Esophagus mucosa (tissue), 1 donor: ENCODE results near the gene ULK1. TPM values are rescaled to one million over a fixed set of nuclear protein-coding genes. Genes with fewer than 3 reads are reported as not detected.
"Not testable (repeated sequence)": the region's sequence is repeated elsewhere in the genome, so short reads cannot be mapped to it uniquely, and the experiment has no call there.

Experiments
- ATAC-seq: fragments of 200-7000 bp; cut with Tn5 transposase; one replicate; pipeline ENCODE4 v1.9.1; 2020
- total RNA-seq: library from RNA; stranded (reverse); gene quantifications from one replicate; pipeline ENCODE4 v1.2.4, GENCODE V29; 2023
- donor health status: DM: yes; HTN: yes; CAD: no.

The ULK1 gene
- total RNA-seq, 1 donor from 2014 or later: 12.8 TPM

DNA sequence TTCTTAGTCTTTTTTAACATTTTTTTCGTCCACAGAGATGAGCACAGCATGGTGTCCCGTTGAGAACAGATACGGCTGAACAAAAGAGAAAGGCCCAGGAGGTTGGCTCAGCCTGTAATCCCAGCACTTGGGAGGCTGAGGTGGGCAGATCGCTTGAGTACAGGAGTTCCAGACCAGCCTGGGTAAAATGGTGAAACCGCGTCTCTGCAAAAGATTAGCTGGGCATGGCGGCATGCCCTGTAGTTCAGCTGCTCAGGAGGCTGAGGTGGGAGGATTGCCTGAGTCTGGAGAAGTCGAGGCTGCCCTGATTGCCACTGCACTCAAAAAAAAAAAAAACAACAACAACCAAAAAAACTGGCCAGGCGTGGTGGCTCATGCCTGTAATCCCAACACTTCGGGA is 49.5 kb downstream of the ULK1 start:
- no peak for ATAC-seq

DNA sequence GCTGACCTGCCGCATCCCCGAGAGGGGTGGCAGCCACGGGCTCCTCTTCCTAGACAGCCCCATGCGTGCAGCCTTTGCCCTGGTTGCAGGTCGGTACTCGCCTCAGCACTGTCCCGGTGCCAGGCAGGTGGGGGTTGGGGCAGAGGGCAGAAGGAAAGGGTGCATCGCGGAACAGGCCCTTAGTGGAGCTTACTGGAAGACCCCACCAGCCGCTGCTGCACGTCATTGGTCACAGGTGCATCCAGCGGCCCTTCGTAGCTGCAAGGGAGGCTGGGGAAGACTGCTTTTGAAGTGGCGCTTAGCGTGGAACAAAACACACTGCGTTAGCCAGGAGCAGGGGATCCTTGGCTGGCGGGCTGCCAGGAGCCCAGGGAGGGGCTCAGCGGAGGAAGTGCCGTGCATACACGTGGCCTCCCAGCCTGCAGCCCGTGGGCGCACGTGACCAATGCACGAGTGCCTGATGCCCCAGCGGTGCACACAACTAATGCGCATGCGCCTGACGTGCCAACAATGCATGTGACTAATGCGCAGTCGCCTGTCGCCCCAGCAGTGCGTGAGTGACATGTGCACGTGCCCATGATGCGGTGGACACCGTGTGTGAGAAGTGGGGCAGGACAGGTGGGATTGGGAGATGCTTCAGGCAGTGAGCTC is 50.3 kb downstream of the ULK1 start:
- ATAC-seq: no peak

DNA sequence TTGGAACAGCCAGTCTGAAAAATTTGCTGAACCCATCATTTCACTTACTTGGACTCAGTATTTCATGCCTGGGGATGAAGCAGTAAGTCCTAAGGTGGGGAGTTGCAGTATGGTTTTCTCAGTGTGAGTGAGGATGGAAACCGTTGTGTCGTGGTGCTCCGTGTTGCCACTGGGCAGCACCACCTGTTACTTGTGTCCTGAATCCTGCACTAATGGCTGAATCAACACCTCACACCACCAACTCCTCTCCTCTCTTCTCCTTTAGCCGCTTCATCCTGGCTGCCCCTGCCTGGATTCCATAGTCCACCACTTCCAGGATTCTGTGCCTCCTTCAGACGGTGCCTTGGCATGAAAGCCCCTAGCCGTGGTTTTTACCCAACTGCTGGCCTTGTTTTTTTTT is 52.3 kb downstream of the ULK1 start:
- no peak for ATAC-seq

DNA sequence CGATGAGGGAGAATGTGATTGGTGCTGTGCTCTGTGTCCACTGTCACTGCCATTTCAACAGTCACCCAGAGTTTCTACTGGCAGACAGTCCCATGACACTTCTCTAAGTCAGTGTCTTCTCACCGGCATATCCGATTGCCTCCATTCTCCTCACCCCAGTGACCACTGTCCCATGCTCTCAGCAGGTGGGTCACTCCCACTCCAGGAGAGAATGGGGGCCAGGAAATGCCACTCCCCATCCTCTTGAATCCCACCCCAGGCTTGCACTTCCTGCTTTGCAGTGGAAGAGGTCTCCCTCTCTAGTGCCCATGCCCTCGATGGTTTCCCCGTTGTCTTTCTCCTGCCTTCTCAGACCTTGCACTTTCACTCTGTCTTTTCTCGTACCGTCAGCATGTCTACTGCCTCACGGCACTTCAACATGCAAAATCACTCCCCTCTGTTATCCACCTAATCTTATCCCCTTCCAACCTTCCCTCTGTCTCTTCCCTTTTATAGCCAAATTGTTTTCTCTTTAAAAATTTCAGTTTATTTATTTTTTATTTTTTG is 53.1 kb downstream of the ULK1 start:
- no peak for ATAC-seq

DNA sequence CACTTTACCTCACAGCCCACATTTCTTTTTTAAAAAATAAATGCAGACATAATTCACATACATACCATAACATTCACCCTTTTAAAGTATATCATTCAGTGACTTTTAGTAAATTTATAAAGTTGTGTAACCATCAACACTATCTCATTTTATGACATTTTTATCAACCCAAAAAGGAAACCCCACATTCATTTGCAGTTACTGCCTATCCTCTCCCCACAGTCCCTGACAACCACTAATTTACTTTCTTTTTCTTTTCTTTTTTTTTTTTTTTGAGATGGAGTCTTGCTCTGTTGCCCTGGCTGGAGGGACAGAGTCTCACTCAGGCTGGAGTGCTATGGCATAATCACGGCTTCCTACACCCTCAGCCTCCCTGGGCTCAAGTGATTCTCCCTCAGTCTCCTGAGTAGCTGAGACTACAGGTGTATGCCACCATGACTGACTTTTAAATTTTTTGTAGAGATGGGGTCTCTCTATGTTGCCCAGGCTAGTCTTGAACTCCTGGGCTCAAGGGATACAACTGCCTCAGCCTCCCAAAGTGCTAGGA is 53.8 kb downstream of the ULK1 start:
- ATAC-seq: no peak

DNA sequence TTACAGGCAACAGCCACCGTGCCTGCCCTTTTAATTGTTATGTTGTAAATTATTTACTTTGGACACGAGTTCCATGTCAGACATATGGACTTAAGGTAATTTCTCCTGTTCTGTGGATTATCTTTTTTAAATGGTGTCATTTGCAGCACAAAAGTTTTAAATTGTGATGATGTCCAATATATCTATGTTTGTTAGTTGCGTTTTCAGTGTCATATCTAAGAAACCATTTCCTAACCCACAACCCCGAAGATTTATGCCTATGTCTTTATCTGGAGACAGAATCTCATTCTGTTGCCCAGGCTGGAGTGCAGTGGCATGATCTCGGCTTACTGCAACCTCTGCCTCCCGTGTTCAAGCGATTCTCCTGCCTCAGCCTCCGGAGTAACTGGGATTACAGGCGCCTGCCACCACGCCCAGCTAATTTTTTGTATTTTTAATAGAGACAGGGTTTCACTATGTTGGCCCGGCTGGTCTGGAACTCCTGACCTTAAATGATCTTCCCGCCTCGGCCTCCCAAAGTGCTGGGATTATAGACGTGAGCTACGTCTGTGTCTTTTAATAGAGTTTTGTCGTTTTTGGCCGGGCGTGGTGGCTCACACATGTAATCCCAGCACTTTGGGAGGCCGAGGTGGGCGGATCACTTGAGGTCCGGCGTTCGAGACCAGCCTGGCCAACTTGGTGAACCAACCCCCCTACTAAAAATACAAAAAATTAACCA is 54.5 kb downstream of the ULK1 start:
- ATAC-seq: not testable (repeated sequence)

DNA sequence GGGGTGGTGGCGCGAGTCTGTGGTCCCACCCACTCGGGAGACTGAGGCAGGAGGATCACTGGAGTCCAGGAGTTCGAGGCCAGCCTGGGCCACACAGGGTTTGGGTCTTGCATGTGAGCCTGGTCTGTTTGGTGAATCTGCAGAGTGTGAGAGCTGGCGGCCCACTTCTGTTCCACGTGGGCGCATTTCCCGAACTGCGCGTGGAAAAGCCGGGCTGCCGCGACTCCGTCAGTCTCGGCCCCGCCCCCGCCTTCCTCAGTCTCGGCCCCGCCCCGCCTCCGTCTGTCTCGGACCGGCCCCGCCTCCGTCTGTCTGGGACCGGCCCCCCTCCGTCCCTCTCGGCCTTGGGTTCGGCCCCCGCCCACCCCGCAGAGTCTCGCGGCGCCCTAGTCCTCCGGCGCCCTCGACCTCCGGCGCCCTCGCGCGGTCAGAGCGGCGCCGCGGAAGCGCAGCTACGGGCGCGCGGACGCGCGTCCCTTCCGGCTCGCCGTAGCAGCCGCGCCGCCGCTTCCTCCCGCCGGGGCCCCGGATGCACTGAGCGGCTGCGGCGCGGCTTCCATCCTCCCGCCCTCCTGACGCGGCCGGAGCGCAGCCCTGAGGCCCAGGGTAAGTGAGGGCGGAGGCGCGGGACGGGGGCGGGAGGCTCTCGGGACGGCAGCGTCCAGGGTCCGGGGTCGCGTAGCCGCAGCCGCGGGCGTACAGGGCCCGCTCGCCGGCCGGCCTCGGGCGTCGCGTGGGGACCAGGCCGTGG is 55.2 kb downstream of the ULK1 start, which contains the start of gene EP400:
Gene EP400 (plus strand): TSS at position 512 of the 751 bp plus-strand sequence. CDS start 10,678 bp downstream, outside the sequence.
- peak; percentile 99 for ATAC-seq

DNA sequence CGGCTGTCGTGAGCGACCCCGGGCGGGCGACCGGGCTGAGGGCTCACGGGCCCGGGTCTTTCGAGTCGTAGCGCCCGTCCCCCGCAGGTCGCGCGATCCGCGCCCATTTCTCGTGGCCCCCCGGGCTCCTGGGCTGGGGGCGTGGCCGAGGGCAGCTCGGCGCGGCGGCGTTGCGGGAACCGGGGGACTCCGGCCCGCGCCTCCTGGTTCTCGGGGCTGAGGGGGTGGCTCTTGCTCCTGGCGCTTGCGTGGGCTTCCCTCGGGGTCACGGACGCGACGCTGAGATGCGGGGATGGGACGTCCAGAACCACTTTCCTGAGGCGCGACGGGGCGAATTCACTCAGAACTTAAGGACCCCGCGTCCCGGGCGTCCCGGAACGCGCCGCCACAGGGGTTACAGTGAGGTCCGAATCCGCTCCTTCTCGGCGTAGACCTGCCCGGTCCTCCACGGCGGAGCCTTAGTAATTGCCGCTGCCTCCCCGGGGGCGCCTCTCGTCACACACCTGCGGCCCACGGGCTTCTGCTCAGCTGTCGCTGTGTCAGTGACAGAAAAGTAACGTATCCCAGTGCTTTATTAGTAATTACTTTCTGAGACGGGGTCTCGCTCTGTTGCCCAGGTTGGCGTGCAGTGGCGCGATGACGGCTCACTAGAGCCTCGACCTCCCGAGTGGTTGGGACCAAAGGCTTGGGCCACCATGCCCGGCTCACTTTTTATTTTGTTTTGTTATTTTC is 55.9 kb downstream of the ULK1 start:
- peak; percentile 15 for ATAC-seq

DNA sequence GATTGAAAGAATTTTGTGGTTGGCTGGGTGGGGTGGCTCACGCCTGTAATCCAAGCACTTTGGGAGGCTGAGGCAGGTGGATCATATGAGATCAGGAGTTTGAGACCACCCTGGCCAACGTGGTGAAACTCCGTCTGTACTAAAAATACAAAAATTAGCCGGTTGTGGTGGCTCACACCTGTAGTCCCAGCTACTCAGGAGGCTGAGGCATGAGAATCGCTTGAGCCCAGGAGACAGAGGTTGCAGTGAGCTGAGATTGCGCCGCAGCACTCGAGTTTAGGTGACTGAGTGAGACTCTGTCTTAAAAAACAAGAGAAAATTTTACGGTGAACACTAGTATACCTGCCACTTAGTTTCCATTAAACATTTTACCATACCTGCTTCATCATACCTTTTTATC is 59.4 kb downstream of the ULK1 start:
- not testable (repeated sequence) for ATAC-seq

DNA sequence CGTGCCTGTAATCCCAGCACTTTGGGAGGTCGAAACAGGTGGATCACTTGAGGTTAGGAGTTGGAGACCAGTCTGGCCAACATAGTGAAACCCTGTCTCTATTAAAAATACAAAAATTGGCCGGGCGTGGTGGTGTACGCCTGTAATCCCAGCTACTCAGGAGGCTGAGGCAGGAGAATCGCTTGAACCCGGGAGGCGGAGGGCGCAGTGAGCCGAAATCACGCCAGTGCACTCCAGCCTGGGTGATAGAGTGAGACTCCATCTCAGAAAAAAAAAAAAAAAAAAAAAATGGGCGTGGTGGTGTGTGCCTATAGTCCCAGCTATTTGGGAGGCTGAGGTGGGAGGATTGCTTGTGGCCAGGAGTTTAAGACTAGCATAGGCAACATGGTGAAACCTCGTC is 60.0 kb downstream of the ULK1 start:
- not testable (repeated sequence) for ATAC-seq

DNA sequence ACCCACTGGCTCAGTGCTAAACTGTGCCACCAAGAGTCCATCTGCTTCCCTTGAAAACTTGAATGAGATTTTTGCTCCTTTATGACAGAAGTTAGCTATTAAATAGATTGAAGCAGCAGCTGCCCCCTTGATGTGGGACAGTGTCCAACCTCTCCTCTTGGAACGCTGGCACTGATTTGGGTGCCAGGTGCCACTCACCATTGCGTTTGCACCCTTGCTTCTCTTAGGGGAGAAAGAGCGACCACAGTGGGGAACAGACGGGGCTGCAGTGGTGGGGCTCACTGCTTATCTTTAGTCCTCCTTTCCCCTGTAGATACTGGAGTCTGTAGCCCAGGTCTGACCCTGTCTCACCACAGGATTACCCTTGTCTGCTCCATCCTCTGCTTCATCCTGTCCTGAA is 64.7 kb downstream of the ULK1 start:
- no peak for ATAC-seq

DNA sequence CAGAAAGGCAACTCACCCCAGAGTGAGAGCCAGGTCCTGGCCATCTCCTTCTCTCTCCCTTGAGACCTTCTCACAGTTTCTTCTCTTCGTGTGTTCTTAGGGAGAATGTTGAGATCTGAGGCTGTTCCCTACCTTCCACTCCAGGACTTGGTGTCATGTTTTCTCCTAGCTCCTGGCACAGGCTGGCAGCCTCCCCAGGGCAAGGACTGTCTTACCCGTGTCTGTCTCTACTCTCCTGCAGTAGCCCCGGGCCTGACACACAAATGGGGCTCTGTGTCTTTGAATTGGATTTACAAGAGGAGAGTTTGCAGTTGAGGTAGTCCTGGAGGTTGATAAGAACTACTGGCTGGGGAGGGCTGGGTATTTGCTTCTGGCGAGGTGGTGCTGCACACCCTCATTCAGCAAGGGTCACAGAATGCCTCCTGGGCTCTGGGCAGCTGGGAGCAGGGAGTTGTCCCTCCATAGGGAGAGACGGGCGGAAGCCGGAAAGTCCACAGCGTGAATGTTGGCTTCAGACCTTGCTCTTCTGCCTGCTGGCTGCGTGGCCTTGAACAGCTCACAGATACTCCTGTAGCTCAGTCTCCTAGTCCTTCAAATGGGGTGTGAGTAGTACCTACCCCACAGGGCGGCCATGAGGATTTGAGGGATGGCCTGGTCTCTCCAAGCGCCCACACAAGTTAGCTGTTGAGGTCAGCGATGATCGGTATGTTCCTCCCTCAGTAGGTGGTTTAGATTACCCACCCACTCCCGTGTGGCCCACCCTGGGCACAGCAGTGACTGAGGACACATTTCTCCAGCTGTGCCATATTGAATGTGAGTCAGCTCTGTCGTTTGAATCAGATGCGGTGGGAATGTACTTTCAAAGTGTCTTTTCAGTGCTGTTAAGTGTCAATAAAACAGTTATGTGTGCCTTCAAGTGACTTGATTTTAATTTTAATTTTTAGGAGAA is 65.5 kb downstream of the ULK1 start:
- peak; percentile 30 for ATAC-seq

DNA sequence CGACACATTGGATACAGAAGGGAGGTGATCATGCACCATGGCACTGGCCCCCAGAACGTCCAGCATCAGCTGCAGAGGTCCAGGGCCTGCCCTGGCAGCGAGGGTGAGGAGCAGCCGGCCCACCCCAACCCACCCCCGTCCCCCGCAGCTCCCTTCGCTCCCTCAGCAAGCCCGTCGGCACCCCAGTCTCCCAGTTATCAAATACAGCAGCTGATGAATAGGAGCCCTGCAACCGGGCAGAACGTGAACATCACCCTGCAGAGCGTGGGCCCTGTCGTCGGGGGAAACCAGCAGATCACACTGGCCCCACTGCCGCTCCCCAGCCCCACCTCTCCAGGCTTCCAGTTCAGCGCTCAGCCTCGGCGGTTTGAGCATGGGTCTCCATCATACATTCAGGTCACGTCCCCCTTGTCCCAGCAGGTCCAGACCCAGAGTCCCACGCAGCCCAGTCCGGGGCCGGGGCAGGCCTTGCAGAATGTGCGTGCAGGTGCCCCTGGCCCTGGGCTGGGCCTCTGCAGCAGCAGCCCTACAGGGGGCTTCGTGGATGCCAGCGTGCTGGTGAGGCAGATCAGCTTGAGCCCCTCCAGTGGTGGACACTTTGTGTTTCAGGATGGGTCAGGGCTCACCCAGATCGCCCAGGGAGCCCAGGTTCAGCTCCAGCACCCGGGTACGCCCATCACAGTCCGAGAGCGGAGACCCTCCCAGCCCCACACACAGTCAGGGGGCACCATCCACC is 66.3 kb downstream of the ULK1 start:
- ATAC-seq: peak; percentile 49

DNA sequence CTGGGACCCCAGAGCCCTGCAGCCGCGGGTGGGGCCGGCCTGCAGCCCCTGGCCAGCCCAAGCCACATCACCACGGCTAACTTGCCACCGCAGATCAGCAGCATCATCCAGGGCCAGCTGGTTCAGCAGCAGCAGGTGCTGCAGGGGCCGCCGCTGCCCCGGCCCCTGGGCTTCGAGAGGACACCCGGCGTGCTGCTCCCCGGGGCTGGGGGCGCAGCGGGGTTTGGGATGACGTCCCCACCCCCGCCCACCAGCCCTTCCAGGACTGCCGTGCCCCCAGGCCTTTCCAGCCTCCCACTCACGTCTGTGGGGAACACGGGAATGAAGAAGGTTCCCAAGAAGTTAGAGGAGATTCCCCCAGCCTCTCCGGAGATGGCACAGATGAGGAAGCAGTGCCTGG is 66.9 kb downstream of the ULK1 start:
- ATAC-seq: not testable (repeated sequence)

DNA sequence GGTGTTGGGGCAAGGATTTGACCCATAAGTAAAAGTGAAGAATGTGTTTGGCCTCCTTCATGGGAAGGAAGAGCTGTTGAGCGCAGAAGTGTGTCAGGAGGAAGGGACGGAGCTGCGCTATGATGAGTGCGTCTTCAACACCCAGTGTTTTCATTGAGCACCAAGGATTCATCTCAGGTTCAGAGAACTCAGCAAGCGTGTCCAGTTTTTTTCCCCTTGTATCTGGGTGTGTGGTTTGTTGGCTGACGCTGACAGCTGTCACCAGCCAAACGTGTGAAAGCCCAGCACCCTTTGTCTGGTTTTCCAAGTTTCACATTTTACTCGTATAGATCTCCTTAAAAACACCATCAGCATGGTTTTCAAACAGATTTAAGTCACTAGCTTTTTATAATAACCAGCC is 67.6 kb downstream of the ULK1 start:
- no peak for ATAC-seq

DNA sequence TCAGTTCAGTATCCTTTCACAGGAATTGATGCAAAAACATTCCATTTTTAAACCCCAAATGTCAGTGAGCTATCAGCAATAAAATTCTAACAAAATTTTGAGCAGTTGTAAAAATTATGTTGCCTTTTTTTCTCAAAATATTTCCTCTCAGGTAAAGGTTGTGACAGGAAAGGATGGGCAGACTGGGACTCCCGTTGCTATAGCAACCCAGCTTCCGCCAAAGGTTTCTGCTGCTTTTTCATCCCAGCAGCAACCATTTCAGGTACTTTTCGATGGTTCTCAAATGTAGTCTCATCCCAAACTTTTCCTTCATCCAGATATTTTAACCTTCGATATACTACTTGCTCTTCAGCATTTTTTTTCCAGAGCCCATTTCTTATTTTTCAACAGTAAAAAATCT is 69.0 kb downstream of the ULK1 start:
- ATAC-seq: no peak

DNA sequence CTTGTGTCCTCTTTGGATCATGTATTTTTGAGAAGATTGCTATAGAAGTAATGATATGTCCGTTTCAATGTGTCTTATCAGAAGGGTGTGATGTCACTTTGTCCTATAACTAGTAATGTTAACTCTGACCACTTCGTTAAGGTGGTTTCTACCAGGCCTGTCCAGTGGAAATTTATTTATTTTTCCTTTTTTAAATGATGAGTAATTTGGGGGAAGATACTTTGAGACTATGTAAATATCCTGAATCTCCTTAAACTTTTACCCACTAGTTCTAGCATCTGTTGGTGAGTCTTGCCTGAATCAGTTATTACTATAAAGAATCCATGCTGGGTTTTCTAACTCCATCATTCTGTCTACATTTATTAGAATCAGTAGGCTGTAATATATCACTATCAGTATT is 70.7 kb downstream of the ULK1 start:
- no peak for ATAC-seq

DNA sequence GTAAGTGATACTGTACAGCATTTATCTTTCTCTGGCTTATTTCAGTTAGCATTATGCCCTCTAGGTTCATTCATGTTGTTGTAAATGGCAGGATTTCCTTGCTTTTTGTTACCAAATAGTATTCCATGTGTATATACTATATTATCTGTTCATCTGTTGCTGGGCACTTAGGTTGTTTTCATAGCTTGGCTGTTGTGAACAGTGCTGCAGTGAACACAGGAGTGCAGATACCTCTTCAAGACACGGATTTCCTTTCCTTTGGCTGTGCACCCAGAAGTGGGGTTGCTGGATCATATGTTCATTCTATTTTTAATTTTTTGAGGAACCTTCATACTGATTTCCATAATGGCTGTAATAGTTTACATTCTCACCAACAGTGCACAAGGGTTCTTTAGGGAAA is 76.8 kb downstream of the ULK1 start:
- no peak for ATAC-seq
